Muscle of back (tissue), 13 donors: ENCODE data around the gene GRP. TPM values are rescaled to one million over a fixed set of nuclear protein-coding genes. Genes with fewer than 3 reads are reported as not detected.

Experiments used
- DNase-seq, 3 donors: peaks; one replicate each; pipeline versions ENCODE4 v3.0.0 to v3.0.0-alpha.2; 2013
- long read RNA-seq, 9 donors: transcript quantifications; one replicate each; lab custom pipeline, GENCODE V29; 2026
- polyA plus RNA-seq, 10 donors: library from polyadenylated mRNA; unstranded; fragments of 120-200 nt; gene quantifications; one replicate each; pipeline ENCODE4 v1.2.1, GENCODE V29; 2013; ENCODE audit not compliant: insufficient read length in 10 of 10

The GRP gene
- 10 to 100 TPM in 1 of 10 donors, 1 to 10 TPM in 1, under 1 TPM in 2, not detected in 6; 0.43 to 25.6 (median 1.2) TPM for polyA plus RNA-seq
- long read RNA-seq, donor 1: 0 reads
- long read RNA-seq, donor 2: 0 reads
- long read RNA-seq, donor 3: 0 reads
- long read RNA-seq, donor 4: 0 reads
- long read RNA-seq, donor 5: 0 reads
- long read RNA-seq, donor 6: 0 reads
- long read RNA-seq, donor 7: 0 reads
- long read RNA-seq, donor 8, transcript GRP-201 (3 exons, 848 nt): major isoform, 8 of 25 reads
- long read RNA-seq, donor 8, partial matches to known transcripts: 15 of 25 reads
- long read RNA-seq, donor 8, other reads (novel, unspliced or antisense): 0 of 25 reads
- long read RNA-seq, donor 9: 0 reads

- DNase-seq: peak in 1 of 3 donors; percentile 16
These were observed at the start of gene GRP for GRCh38 chr18:59219672-59220163. Gene GRP, plus strand, starts transcription at chr18:59220158. Its CDS starts 108 bp downstream, at chr18:59220266.

- DNase-seq: no peak
These were observed 47.2 kb upstream of the GRP start for GRCh38 chr18:59172664-59173249.

- DNase-seq: no peak
These were observed 42.5 kb upstream of the GRP start for GRCh38 chr18:59177485-59177884.

- peak in 2 of 3 donors; percentile 17 to 68 for DNase-seq
These were observed 39.7 kb upstream of the GRP start for GRCh38 chr18:59180150-59180845.

GRCh38 chr18:59182673-59183072, 37.3 kb upstream of the GRP start:
- no peak for DNase-seq

- DNase-seq: no peak
These were observed 30.9 kb upstream of the GRP start for GRCh38 chr18:59189008-59189407.

- DNase-seq: no peak
These were observed 30.2 kb upstream of the GRP start for GRCh38 chr18:59189746-59190145.

- no peak for DNase-seq
These were observed 23.7 kb upstream of the GRP start for GRCh38 chr18:59196161-59196725.

GRCh38 chr18:59197636-59198035, 22.3 kb upstream of the GRP start:
- no peak for DNase-seq

GRCh38 chr18:59198215-59198614, 21.7 kb upstream of the GRP start:
- DNase-seq: no peak

GRCh38 chr18:59200787-59201186, 19.2 kb upstream of the GRP start:
- DNase-seq: no peak

GRCh38 chr18:59202258-59202820, 17.6 kb upstream of the GRP start:
- DNase-seq: no peak

GRCh38 chr18:59207506-59207905, 12.5 kb upstream of the GRP start:
- no peak for DNase-seq

- no peak for DNase-seq
These were observed 11.3 kb upstream of the GRP start for GRCh38 chr18:59208602-59209125.

- no peak for DNase-seq
These were observed 9.7 kb upstream of the GRP start for GRCh38 chr18:59210299-59210698.

GRCh38 chr18:59211629-59212028, 8.3 kb upstream of the GRP start:
- no peak for DNase-seq

GRCh38 chr18:59218018-59218417, 1.9 kb upstream of the GRP start:
- DNase-seq: no peak

GRCh38 chr18:59220164-59220783, 316 bp downstream of the GRP start:
- peak in 1 of 3 donors; percentile 15 for DNase-seq

- DNase-seq: peak in 1 of 3 donors; percentile 17
These were observed 1.1 kb downstream of the GRP start for GRCh38 chr18:59220784-59221765.

GRCh38 chr18:59222341-59222740, 2.4 kb downstream of the GRP start:
- no peak for DNase-seq
